ENCODE data around the gene DGCR8.

The DGCR8 gene

GRCh38 chr22:20079745-20080444, at the start of gene DGCR8:
Gene DGCR8, plus strand, starts transcription at chr22:20080241. Its CDS starts 5,723 bp downstream, at chr22:20085964.
- peak; percentile 52 for DNase-seq

DNA sequence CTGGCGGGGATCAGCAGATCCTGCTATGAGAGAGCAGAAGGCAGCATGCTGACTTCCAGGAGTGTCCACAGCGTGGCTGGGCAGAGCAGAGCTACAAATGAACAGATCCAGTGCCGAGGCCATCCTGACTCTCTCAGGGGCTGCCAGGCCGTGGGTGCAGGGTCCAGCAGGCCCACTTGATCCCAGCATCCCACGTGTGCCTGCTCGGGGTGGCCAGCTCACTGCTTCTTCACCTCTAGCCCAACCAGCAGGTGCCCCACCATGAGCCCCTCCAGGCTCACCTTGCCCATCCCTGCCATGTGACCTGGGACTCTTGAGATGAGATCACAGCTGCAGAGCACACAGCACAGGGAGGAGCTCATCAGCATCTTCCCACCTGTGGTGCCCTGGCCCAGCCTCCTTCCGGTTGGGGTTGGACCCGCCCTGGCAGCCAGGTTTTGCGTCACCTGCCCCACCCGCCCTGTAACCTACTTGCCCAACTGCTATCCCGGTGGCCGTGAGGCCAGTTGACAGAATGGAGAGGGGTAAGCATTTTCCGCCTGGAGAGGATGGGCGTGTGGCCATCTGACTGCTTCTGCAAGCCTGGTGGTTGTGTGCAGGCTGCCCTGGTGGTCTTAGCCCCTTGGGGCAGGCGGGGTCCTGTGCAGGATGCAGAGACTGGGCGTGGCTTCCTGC, 48.2 kb upstream of the DGCR8 start:
- DNase-seq, result peak; percentile 9

- DNase-seq, result no peak
Measured at GRCh38 chr22:20032407-20032991, 47.5 kb upstream of the DGCR8 start.

- no peak for DNase-seq
Measured at GRCh38 chr22:20033045-20033706, 46.9 kb upstream of the DGCR8 start.

DNA sequence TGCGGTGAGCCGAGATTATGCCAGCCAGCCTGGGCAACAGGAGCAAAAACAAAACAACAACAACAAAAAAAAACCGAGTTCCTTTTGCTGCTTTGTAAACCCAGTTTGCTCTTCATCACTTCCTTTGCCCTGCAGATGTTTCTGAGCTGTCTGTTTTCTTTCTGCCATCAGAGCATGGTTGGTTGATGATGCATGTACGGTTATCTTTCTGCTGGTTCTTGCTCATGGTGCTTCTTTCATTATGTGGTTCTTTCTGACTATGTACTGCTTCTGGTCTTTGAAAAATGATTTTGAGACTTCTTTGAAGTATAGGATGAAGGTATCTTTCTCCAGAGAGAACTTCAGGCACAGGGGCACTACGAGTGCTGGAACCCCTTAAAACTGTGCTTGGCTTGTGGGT, 45.9 kb upstream of the DGCR8 start:
- no peak for DNase-seq

- DNase-seq, result no peak
Measured at GRCh38 chr22:20035375-20036083, 44.5 kb upstream of the DGCR8 start.

GRCh38 chr22:20036084-20036482, 44.0 kb upstream of the DGCR8 start:
- DNase-seq, result no peak

DNA sequence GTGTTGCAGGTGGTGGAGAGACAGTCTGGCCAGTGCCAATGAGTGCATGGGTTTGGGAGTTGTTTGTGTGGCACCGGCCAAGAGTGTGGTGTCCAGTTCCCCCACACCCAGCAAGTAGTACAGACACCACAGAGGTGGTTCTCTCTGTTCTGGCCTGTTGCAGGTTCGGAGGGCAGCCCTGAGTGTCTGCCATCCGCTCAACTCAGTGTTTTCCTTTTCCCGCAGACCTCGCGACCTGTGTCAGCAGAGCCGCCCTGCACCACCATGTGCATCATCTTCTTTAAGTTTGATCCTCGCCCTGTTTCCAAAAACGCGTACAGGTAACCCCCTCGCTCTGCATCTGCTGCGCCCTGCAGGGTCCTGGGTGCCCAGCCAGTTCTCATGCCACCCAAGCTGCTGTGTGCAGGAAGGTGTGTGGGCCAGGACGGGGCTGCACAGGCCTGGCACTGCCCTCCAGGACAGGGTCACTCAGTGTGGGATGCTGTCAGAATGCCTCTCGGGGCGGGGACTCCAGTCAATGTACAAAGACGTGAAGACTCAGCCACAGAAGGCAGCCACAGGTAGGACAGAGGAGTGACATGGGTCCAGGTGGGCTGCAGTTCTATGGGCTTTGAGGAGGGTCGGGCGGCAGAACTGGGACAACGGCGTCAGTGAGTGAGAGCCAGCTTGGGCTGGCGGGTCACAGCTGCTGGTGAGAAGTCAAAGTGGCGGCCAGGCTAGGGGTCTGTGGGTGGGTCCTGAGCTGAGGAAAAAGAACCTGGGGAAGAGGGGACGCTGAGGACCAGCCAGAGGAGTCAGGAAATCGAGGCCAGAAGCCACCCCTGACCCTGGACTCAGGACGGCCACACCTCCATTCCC, 43.3 kb upstream of the DGCR8 start:
- no peak for DNase-seq

DNA sequence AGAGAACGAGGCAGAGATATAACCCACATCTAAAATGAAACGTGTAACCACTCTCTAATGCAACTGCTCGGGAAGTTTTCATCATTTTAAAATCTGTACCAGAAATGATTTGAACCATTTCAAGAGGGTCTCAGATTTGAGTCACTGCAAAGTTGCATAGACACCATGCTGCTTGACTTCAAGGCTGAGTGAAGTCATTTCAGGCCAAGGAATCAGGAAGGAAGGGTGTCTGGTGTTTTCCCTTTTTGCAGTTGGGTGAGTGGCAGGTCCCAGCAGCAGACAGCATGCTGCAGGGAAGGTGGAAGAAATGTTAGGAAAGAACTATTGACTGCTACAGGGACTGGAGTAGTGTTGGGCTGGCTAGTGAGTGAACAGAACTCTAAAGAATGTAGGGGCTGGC, 42.6 kb upstream of the DGCR8 start:
- DNase-seq, result peak; percentile 20

DNA sequence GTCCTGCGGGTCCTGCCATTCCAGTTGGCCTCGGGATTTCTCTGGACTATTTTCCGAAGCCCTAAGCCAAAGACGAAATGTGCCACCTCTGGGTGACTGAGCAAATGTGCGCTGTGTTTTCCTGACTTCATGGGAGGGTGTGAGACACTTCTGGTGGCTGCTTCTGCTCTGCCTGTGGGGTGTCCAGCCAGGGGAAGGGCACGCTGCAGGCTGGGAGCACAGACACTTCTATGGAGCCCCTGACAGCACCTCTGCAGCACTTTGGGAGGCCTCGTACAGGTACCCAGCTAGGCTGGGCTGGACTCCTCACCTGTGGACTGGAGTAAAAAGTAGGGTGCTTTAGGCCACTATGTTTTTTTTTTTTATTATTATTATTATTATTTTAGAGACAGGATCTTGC, 41.5 kb upstream of the DGCR8 start:
- no peak for DNase-seq

- DNase-seq, result no peak
Measured at GRCh38 chr22:20039683-20040325, 40.2 kb upstream of the DGCR8 start.

DNA sequence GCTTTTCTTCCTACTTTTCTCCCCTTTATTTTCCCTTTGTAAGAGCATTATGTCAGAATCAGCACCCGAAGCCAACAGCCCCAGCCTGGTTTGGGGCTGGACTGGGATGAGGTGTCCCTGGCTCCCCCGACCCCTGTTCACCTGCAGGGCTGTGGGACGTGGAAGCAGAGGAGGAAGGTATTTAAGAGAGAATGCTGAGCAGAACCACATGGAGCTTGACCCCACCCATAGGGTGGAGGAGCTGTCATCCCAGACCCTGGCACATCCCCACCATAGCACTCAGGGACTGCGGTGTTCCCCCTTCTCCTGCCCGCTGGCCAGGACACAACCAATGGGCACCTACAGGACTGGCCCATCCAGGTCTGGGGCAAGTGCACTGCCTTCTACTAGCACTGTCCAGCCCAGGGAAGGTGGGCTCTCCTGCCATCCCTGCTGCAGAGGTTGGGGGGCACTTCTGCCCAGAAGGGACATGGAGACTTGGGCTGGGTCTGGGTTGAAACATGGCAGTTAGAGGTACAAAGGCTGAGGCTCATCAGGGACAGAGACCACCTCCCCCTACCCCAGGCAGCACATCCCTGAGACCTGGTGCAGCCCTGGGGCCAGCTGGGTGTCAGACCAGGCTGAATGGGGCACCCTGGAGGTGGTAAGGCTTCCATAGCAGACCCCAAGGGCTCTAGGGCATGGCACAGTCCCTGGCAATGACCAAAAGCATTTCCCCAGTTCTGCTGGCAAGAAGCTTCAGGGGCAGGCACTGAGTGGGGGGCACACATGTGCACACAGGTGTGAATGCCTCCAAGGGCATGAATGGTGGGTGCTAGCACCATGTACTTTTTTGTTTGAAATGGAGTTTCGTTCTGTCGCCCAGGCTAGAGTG, 39.5 kb upstream of the DGCR8 start:
- DNase-seq, result no peak

- no peak for DNase-seq
Measured at GRCh38 chr22:20043057-20043996, 36.7 kb upstream of the DGCR8 start.

DNA sequence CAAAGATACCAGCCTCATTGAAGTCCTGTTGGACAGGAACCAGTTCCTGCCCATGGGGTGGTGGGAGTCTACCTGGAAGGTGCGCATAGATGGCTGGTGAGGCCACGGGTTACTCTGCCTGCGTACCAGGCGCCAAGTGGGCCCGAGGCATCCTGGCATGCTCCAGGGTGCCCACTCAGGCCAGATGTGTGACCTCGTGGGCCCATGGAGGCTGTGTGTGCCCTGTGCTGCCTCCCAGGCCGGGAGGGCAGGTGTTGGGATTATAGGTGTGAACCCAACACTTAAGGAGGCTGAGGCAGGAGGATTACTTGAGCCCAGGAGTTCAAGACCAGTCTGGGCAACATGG, 36.1 kb upstream of the DGCR8 start:
- no peak for DNase-seq

DNA sequence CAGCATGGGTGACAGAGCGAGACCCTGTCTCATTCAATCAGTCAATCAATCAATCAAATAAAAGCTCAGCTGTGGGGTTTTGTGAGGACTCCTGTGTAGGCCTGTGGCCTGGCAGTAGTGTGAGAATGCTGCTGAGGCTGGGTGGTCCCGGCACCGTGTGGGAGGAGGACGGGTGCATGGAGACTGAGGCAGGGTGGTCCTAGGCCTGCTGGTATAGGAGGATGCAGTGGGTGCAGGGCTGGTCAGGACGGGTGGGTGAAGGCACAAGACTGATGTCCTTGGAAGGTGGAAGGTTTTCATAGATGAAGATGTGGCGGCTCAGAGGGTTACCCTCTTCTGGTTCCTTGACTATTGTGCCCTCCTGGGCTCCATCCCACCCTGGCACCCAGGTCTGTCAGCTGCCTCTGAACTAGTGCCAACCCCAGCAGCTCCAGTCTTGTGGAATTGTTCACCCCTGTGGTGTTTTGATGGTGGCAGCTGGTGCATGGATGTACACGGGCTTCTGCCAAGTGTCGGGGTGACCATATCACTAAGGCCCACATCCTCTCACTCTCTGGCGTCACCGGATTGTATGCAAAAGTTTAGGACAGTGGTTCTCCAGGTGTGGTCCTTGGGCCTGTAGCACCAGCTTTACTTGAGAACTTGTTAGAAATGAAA, 35.4 kb upstream of the DGCR8 start:
- no peak for DNase-seq

GRCh38 chr22:20046730-20047129, 33.3 kb upstream of the DGCR8 start:
- no peak for DNase-seq

DNA sequence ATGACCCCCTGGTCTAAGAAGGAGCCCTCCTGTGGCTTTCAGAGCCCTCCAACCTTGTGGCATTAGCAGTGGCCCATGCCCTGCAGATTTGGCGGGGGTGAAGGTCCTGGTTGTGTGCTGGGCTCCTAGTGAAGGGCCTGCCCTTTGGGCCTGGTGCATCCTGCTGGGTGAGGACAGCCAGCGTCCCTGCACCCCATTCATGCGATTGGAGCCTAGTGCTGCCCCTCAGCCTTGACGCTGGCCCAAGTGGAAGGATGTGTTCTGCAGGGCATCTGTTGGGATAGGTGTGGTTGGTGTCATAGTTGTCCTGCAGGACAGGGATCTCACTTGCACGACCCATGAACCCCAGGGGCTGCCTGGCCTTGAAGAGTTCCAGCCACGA, 28.1 kb upstream of the DGCR8 start:
- DNase-seq, result no peak

DNA sequence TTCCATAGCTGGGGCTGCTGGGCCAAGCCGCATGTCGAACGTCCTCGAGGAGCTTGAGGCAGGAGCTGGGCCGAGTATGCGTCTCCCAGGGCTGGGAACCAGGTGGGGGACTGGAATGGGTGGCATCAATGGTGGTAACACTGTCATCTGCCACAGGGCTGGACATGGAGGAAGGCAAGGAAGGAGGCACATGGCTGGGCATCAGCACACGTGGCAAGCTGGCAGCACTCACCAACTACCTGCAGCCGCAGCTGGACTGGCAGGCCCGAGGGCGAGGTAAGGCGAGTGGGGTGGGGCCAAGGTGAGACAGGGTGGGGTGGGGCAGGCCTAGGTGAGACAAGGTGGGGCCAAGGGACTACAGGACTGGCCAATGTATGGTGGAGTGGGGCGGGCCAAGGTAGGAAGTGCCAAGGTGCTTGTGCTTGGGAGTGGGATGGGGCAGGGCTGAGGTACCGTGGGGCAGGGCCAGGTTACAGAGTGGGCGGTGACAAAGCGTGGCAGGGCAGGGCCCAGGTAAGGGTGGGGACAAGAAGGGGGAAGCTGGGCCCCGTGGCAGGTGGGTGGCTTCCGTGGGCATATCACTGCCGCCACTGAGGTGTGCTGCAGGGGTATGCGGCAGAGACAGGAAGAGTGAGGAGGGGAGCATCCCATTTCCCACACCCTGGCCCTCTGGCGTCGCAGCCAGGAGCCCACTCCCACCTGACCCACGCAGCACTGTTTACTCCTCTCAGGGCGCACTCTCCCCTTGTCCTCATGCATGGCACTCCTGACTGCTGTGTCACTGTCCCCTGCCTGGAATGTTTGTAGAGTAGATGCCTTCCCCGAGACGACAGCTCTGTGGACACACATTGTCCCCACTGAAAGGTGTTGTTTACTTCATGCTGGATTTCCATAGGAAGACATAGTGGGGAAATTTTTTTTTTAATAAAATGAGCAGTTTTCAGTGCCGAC, 27.5 kb upstream of the DGCR8 start:
- DNase-seq, result no peak
